ENCODE results near the gene HLX. TPM values are rescaled to one million over a fixed set of nuclear protein-coding genes. Genes with fewer than 3 reads are reported as not detected.

Gene HLX
- total RNA-seq, 6 donors from 2014 or later = 10.9 to 27.4 (median 20.5) TPM

DNA sequence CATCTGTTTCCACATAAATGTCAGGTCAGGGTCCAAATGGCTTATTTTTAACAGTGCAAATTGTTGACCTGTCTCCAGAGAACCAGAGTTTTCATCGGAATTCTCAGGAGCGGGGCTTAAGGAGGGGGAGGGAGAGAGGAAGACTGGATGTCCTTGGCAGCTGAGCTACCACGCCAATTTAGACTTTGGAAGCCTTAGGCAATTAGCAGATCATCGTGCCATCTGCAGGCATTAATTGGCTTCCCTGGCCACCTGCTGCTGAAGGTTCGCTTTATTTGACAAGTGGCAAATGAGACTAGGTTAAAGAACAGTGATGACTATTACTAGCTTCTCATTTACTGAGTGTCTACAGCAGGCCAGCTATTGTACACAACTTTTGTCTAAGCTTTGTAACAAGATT is 43.7 kb downstream of the HLX start:
- Histone ChIP-seq H3K9me3 (no peaks in the 10 kb centered on the region), H3K4me1 (no peaks in the 10 kb centered on the region), H3K4me3 (no peak overlapping the region), H3K36me3 (no peaks in the 10 kb centered on the region), H3K27me3 (no peaks in the 10 kb centered on the region), H3K27ac (no peak overlapping the region)
- ATAC-seq (ENCODE audit: low FRiP score in 2 of 2) (no peak), DNase-seq (no peak)
- TF ChIP-seq POLR2AphosphoS5 (IDR thresholded peaks at IDR 0.05) (no peak), POLR2A (IDR thresholded peaks at IDR 0.05) (no peak), EP300 (IDR thresholded peaks at IDR 0.05) (no peak)
- TF ChIP-seq, protein P1, sequence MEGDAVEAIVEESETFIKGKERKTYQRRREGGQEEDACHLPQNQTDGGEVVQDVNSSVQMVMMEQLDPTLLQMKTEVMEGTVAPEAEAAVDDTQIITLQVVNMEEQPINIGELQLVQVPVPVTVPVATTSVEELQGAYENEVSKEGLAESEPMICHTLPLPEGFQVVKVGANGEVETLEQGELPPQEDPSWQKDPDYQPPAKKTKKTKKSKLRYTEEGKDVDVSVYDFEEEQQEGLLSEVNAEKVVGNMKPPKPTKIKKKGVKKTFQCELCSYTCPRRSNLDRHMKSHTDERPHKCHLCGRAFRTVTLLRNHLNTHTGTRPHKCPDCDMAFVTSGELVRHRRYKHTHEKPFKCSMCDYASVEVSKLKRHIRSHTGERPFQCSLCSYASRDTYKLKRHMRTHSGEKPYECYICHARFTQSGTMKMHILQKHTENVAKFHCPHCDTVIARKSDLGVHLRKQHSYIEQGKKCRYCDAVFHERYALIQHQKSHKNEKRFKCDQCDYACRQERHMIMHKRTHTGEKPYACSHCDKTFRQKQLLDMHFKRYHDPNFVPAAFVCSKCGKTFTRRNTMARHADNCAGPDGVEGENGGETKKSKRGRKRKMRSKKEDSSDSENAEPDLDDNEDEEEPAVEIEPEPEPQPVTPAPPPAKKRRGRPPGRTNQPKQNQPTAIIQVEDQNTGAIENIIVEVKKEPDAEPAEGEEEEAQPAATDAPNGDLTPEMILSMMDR (IDR thresholded peaks at IDR 0.05) = no peak
- 81 to 90% methylated on average over 4 to 5 of the region's 5 CpGs for WGBS, 2 donors

DNA sequence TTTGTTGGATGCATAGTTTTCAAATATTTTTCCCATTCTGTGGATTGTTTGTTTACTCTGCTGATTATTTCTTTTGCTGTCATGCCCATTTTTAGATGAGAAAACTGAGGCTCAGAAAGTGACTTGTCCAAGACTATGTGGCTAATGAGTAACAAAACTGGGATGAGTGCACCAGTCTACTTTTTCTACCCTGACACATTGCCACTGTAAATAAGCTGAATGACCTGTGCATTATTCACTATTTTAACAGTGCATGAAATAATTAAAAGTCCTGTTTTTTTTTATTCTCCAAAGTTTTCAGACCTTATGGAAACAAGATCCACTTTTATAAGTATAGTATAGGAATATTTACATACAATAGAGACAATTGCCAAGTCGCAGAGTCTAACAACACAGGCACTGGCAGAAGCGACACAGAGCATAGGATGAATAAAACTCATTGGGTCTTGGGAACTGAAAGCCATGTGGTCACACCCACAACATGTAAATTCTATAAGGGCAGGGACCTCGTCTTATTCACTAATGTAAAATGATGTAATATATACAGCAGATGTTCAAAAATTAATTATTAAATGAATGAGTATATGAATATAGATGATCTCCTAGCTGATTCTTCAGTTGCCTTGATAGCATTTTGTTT is 45.2 kb downstream of the HLX start:
- no peak for ATAC-seq (ENCODE audit: low FRiP score in 2 of 2)
- Histone ChIP-seq H3K4me1 (no peaks in the 10 kb centered on the region), H3K4me3 (no peak overlapping the region), H3K27ac (no peak overlapping the region), H3K27me3 (no peaks in the 10 kb centered on the region), H3K36me3 (no peaks in the 10 kb centered on the region), H3K9me3 (no peaks in the 10 kb centered on the region)
- 81 to 86% methylated on average over 3 of the region's 3 CpGs for WGBS, 2 donors
- TF ChIP-seq, protein P1 (IDR thresholded peaks at IDR 0.05) = no peak
- TF ChIP-seq EP300 (IDR thresholded peaks at IDR 0.05) (no peak), POLR2A (IDR thresholded peaks at IDR 0.05) (no peak), POLR2AphosphoS5 (IDR thresholded peaks at IDR 0.05) (no peak)
- DNase-seq = no peak

GRCh38 chr1:220925707-220926106 is 46.5 kb downstream of the HLX start:
- TF ChIP-seq EP300 (IDR thresholded peaks at IDR 0.05) (no peak), POLR2A (IDR thresholded peaks at IDR 0.05) (no peak), POLR2AphosphoS5 (IDR thresholded peaks at IDR 0.05) (no peak)
- TF ChIP-seq, protein P1 (IDR thresholded peaks at IDR 0.05) = no peak

DNA sequence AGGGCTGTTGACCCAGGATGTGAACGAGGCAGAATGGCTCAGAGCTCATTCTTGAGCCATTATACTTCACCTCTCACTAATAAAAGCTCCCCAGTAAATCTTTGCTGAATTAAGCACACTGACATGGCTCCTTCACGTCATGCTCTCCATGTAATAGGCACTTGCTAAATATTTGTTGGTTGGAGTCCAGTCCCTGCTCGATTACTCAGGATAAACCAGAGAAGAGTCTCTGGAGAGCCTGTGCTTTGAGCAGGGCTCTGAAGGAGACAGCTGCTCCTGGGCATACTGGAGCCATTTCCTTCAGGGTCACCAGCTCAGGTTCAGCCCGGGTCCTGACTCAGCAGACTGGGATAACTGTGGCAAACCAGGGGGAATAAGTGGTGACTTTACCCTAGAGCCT is 46.9 kb downstream of the HLX start:
- TF ChIP-seq, protein P1 (IDR thresholded peaks at IDR 0.05) = no peak
- TF ChIP-seq POLR2A (IDR thresholded peaks at IDR 0.05) (no peak), POLR2AphosphoS5 (IDR thresholded peaks at IDR 0.05) (no peak), EP300 (IDR thresholded peaks at IDR 0.05) (no peak)
- Histone ChIP-seq H3K4me3 (no peak overlapping the region), H3K27me3 (no peaks in the 10 kb centered on the region), H3K36me3 (no peaks in the 10 kb centered on the region), H3K9me3 (no peaks in the 10 kb centered on the region), H3K4me1 (no peaks in the 10 kb centered on the region), H3K27ac (no peak overlapping the region)
- DNase-seq (no peak), ATAC-seq (ENCODE audit: low FRiP score in 2 of 2) (no peak)
- WGBS, 2 donors = 54 to 66% methylated on average over 4 of the region's 4 CpGs

More at GRCh38 chr1:220925707-220926106, 46.5 kb downstream of the HLX start:
- H3K4me3 ChIP-seq = no peak overlapping the region
- 65 to 100% methylated on average over 2 of the region's 2 CpGs for WGBS, 2 donors
- ATAC-seq (ENCODE audit: low FRiP score in 2 of 2) = no peak
- H3K9me3 ChIP-seq = no peaks in the 10 kb centered on the region
- no peak overlapping the region for H3K27ac ChIP-seq
- no peaks in the 10 kb centered on the region for H3K27me3 ChIP-seq
- no peaks in the 10 kb centered on the region for H3K36me3 ChIP-seq
- no peaks in the 10 kb centered on the region for H3K4me1 ChIP-seq
- no peak for DNase-seq

GRCh38 chr1:220927442-220927841 is 48.2 kb downstream of the HLX start:
- no peak for ATAC-seq (ENCODE audit: low FRiP score in 2 of 2)
- H3K36me3 ChIP-seq = no peaks in the 10 kb centered on the region
- 42 to 55% methylated on average over 6 of the region's 6 CpGs for WGBS, 2 donors
- H3K9me3 ChIP-seq = no peaks in the 10 kb centered on the region
- no peak for DNase-seq
- H3K27ac ChIP-seq = no peak overlapping the region
- TF ChIP-seq, protein P1 (IDR thresholded peaks at IDR 0.05) = no peak
- TF ChIP-seq POLR2A (IDR thresholded peaks at IDR 0.05) (no peak), POLR2AphosphoS5 (IDR thresholded peaks at IDR 0.05) (no peak)
- no peaks in the 10 kb centered on the region for H3K4me1 ChIP-seq
- no peaks in the 10 kb centered on the region for H3K27me3 ChIP-seq
- H3K4me3 ChIP-seq = no peak overlapping the region

Data from upper lobe of left lung (tissue), 6 donors.